ENCODE data around the gene ACTG1. TPM values are rescaled to one million over a fixed set of nuclear protein-coding genes. Genes with fewer than 3 reads are reported as not detected.

Gene ACTG1
- total RNA-seq, 1 donor from 2014 or later, result 3,623 TPM

DNA sequence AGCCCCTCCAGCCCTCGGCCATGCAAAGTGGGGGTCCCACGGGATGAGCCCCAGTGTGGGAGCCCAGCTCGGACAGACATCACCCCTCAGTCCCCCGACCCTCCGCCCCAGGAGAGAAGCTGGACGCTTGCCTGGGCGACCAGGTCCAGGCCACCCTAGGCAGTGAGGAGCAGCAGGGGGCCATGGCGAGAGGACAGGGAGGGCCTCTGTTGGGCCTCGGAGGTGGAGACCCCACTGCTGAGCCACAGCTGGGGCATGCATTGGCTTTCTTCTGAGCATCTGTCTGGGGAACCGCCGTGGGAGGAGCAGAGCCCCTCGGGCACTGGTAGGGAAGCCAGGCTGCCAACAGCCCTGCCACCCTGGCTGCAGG is 13.0 kb downstream of the ACTG1 start:
- H3K27me3 ChIP-seq (ENCODE audit: control insufficient read depth, insufficient read depth, low read length), result peaks cover 2% of the 10 kb centered on the region
- no peak for FAIRE-seq

GRCh38 chr17:81498953-81499600 is 13.5 kb downstream of the ACTG1 start:
- Histone ChIP-seq H3K36me3 (ENCODE audit: control insufficient read depth, insufficient read depth, low read length) (no peaks in the 10 kb centered on the region), H3K4me3 (ENCODE audit: low read depth, low read length) (no peak overlapping the region), H3K27me3 (ENCODE audit: control insufficient read depth, insufficient read depth, low read length) (peaks cover 2% of the 10 kb centered on the region)
- FAIRE-seq, result no peak
- TF ChIP-seq, protein P1, sequence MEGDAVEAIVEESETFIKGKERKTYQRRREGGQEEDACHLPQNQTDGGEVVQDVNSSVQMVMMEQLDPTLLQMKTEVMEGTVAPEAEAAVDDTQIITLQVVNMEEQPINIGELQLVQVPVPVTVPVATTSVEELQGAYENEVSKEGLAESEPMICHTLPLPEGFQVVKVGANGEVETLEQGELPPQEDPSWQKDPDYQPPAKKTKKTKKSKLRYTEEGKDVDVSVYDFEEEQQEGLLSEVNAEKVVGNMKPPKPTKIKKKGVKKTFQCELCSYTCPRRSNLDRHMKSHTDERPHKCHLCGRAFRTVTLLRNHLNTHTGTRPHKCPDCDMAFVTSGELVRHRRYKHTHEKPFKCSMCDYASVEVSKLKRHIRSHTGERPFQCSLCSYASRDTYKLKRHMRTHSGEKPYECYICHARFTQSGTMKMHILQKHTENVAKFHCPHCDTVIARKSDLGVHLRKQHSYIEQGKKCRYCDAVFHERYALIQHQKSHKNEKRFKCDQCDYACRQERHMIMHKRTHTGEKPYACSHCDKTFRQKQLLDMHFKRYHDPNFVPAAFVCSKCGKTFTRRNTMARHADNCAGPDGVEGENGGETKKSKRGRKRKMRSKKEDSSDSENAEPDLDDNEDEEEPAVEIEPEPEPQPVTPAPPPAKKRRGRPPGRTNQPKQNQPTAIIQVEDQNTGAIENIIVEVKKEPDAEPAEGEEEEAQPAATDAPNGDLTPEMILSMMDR (IDR thresholded peaks at IDR 0.05; ENCODE audit: insufficient read depth, low read length, severe bottlenecking), result no peak
- no peak for DNase-seq (ENCODE audit: low read depth)

More for the DNA sequence above, 13.0 kb downstream of the ACTG1 start:
- TF ChIP-seq, protein P1 (IDR thresholded peaks at IDR 0.05; ENCODE audit: insufficient read depth, low read length, severe bottlenecking), result no peak
- no peak for DNase-seq (ENCODE audit: low read depth)
- no peaks in the 10 kb centered on the region for H3K36me3 ChIP-seq (ENCODE audit: control insufficient read depth, insufficient read depth, low read length)
- no peak overlapping the region for H3K4me3 ChIP-seq (ENCODE audit: low read depth, low read length)

GRCh38 chr17:81494626-81495377 is 17.8 kb downstream of the ACTG1 start:
- no peak for FAIRE-seq
- H3K36me3 ChIP-seq (ENCODE audit: control insufficient read depth, insufficient read depth, low read length), result no peaks in the 10 kb centered on the region
- no peak overlapping the region for H3K4me3 ChIP-seq (ENCODE audit: low read depth, low read length)
- peaks cover 9% of the 10 kb centered on the region for H3K27me3 ChIP-seq (ENCODE audit: control insufficient read depth, insufficient read depth, low read length)
- no peak for DNase-seq (ENCODE audit: low read depth)
- TF ChIP-seq, protein P1 (IDR thresholded peaks at IDR 0.05; ENCODE audit: insufficient read depth, low read length, severe bottlenecking), result no peak

GRCh38 chr17:81493198-81494038 is 19.2 kb downstream of the ACTG1 start:
- DNase-seq (ENCODE audit: low read depth) (no peak), FAIRE-seq (no peak)
- H3K4me3 ChIP-seq (ENCODE audit: low read depth, low read length), result no peak overlapping the region
- TF ChIP-seq, protein P1 (IDR thresholded peaks at IDR 0.05; ENCODE audit: insufficient read depth, low read length, severe bottlenecking), result no peak
- H3K27me3 ChIP-seq (ENCODE audit: control insufficient read depth, insufficient read depth, low read length), result peaks cover 9% of the 10 kb centered on the region
- H3K36me3 ChIP-seq (ENCODE audit: control insufficient read depth, insufficient read depth, low read length), result no peaks in the 10 kb centered on the region

DNA sequence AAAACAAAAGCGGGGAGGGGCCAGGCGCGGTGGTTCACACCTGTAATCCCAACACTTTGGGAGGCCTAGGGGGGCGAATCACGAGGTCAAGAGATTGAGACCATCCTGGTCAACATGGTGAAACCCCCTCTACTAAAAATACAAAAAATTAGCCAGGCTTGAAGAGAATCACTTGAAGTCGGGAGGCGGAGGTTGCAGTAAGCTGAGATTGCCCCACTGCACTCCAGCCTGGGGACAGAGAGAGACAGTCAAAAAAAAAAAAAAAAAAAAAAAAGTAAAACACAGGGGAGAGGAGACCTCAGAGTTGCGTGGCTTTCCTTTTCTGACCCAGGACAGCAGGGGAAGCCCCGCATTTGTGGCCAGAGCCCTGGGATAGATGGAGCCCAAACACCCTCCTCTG is 19.9 kb downstream of the ACTG1 start:
- TF ChIP-seq, protein P1 (IDR thresholded peaks at IDR 0.05; ENCODE audit: insufficient read depth, low read length, severe bottlenecking), result no peak
- Histone ChIP-seq H3K36me3 (ENCODE audit: control insufficient read depth, insufficient read depth, low read length) (no peaks in the 10 kb centered on the region), H3K4me3 (ENCODE audit: low read depth, low read length) (no peak overlapping the region), H3K27me3 (ENCODE audit: control insufficient read depth, insufficient read depth, low read length) (peaks cover 9% of the 10 kb centered on the region)
- DNase-seq (ENCODE audit: low read depth) (no peak), FAIRE-seq (no peak)
